Vagina (tissue), 2 donors: ENCODE results near the gene SPTBN4.

Experiments
- POLR2A ChIP-seq, 2 donors: fragments of 450-650 bp; IDR thresholded peaks; one replicate each; pipeline ENCODE4 v1.6.1; 2017; ENCODE audit warnings: antibody characterized with exemption in 2 of 2, mild to moderate bottlenecking in 2 of 2, moderate library complexity in 2 of 2
- POLR2AphosphoS5 ChIP-seq, 2 donors: sonication (generic); formaldehyde crosslinking; IDR thresholded peaks; one replicate each; pipeline ENCODE4 v1.9.0; 2017; ENCODE audit warnings: antibody characterized with exemption in 2 of 2, mild to moderate bottlenecking in 2 of 2, low read depth in 1 of 2; ENCODE audit not compliant: insufficient read depth in 1 of 2
- TF ChIP-seq, protein P1 (sequence below), 3 experiments: fragments of 450-650 bp in 2 of 3; fragments of 200-600 bp in 1 of 3; sonication (generic) in 1 of 3; IDR thresholded peaks; one replicate each; pipeline ENCODE4 v1.5.1; 2017 to 2019; ENCODE audit warnings: antibody characterized with exemption in 3 of 3, mild to moderate bottlenecking in 2 of 3, moderate library complexity in 2 of 3

DNA sequence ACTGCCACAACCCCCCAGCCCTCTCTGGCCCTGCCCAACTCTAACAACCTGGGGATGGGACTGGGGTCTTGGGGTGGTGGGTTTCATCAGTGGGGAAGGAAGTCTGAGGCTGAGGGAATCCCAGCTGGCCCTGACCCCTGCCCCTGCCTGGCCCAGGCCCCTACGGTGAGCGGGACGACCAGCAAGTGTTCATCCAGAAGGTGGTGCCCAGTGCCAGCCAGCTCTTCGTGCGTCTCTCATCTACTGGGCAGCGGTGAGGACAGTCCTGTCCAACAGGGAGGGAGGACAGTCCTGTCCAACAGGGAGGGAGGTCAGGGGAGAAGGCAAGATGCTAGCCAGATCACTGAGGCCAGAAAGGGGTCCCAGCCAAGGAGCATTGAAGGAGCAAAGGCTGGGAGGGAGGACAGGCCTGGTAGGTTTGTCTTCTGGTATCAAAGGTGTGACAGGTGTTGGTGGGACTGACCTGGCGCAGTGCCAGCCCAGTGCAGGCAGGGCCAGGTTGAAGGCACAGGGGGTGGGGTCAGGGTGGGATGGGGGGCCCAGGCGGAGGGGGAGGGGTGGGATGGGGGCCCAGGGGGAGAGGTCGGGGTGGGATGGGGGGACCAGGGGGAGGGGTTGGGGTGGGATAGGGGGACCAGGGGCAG lies 122.2 kb downstream of the SPTBN4 start:
- TF ChIP-seq, protein P1, sequence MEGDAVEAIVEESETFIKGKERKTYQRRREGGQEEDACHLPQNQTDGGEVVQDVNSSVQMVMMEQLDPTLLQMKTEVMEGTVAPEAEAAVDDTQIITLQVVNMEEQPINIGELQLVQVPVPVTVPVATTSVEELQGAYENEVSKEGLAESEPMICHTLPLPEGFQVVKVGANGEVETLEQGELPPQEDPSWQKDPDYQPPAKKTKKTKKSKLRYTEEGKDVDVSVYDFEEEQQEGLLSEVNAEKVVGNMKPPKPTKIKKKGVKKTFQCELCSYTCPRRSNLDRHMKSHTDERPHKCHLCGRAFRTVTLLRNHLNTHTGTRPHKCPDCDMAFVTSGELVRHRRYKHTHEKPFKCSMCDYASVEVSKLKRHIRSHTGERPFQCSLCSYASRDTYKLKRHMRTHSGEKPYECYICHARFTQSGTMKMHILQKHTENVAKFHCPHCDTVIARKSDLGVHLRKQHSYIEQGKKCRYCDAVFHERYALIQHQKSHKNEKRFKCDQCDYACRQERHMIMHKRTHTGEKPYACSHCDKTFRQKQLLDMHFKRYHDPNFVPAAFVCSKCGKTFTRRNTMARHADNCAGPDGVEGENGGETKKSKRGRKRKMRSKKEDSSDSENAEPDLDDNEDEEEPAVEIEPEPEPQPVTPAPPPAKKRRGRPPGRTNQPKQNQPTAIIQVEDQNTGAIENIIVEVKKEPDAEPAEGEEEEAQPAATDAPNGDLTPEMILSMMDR (IDR thresholded peaks at IDR 0.05): no peak
- TF ChIP-seq POLR2AphosphoS5 (IDR thresholded peaks at IDR 0.05; ENCODE audit: insufficient read depth in 1 of 2, low read depth in 1 of 2): no peak
- no peak for TF ChIP-seq POLR2A (IDR thresholded peaks at IDR 0.05)
